Left ventricle myocardium inferior (tissue), 1 donor: ENCODE data around the gene NDNF. TPM values are rescaled to one million over a fixed set of nuclear protein-coding genes. Genes with fewer than 3 reads are reported as not detected.

Source experiments
- DNase-seq: peaks from one replicate; pipeline ENCODE4 v3.0.0-alpha.2; 2020
- H3K27ac ChIP-seq: fragments of 200-600 bp; replicated peaks from 2 replicates; pipeline ENCODE4 v1.8.0; 2021
- H3K27me3 ChIP-seq: fragments of 200-600 bp; 2 replicates; pipeline ENCODE4 v1.8.0; 2021; ENCODE audit warnings: low read depth
- H3K36me3 ChIP-seq: fragments of 200-600 bp; 2 replicates; pipeline ENCODE4 v1.8.0; 2021
- H3K4me1 ChIP-seq: fragments of 200-600 bp; 2 replicates; pipeline ENCODE4 v1.8.0; 2021
- H3K4me3 ChIP-seq: fragments of 200-600 bp; 2 replicates; pipeline ENCODE4 v1.8.0; 2021; ENCODE audit warnings: mild to moderate bottlenecking, moderate library complexity
- H3K9me3 ChIP-seq: fragments of 200-600 bp; replicated peaks from 2 replicates; pipeline ENCODE4 v1.8.0; 2021
- intact Hi-C: fragments of 100-400 bp; cut with micrococcal nuclease; formaldehyde crosslinking; loops from one replicate; pipeline ENCODE4 v1.11.0; 2022
- total RNA-seq: library from RNA; stranded (reverse); fragmentation: NEBNext Ultra II Directional; extraction: Animal tissue kit (Norgen Biotek cat#: 25700); gene quantifications from one replicate; pipeline ENCODE4 v1.2.1, GENCODE V29; 2021
- TF ChIP-seq, protein P1 (sequence below): fragments of 200-600 bp; IDR thresholded peaks from 2 replicates; pipeline ENCODE4 v1.8.0; 2021; ENCODE audit warnings: antibody characterized with exemption, mild to moderate bottlenecking, borderline replicate concordance
- donor health status: DM: no; HTN: yes; CAD: no; lungs with severe emphysema.

NDNF gene
- total RNA-seq, 1 donor from 2014 or later, result 6.8 TPM

DNA sequence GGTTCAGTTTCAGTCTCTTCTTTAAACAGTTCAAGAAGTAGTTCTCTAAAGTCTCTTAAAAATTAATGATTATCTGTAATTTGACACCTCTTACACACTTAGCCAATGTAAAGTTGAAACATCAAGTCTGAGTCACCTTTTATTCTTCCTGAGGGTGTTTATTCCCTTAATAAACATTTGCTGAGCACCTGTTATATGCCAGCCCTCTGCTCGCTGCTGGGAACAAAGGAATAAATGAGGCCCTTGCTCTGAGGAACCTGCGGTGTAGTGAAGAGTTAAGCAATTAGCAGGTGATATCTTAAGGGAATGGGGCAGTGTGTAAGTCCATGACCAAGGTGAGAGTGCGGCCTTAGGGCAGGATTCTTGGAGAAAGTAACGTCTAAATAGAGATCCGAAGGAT is 5.2 kb upstream of the NDNF start:
- H3K36me3 ChIP-seq, result no peaks in the 10 kb centered on the region
- H3K4me1 ChIP-seq, result peaks cover 8% of the 10 kb centered on the region
- TF ChIP-seq, protein P1, sequence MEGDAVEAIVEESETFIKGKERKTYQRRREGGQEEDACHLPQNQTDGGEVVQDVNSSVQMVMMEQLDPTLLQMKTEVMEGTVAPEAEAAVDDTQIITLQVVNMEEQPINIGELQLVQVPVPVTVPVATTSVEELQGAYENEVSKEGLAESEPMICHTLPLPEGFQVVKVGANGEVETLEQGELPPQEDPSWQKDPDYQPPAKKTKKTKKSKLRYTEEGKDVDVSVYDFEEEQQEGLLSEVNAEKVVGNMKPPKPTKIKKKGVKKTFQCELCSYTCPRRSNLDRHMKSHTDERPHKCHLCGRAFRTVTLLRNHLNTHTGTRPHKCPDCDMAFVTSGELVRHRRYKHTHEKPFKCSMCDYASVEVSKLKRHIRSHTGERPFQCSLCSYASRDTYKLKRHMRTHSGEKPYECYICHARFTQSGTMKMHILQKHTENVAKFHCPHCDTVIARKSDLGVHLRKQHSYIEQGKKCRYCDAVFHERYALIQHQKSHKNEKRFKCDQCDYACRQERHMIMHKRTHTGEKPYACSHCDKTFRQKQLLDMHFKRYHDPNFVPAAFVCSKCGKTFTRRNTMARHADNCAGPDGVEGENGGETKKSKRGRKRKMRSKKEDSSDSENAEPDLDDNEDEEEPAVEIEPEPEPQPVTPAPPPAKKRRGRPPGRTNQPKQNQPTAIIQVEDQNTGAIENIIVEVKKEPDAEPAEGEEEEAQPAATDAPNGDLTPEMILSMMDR, result no peak
- peaks cover 14% of the 10 kb centered on the region for H3K27me3 ChIP-seq
- peaks cover 5% of the 10 kb centered on the region for H3K9me3 ChIP-seq
- intact Hi-C loops, result no loop called here
- no peak overlapping the region for H3K4me3 ChIP-seq
- no peak overlapping the region for H3K27ac ChIP-seq
- no peak for DNase-seq

- Histone ChIP-seq H3K36me3 (no peaks in the 10 kb centered on the region), H3K4me3 (no peak overlapping the region), H3K27ac (no peak overlapping the region), H3K4me1 (peaks cover 16% of the 10 kb centered on the region), H3K27me3 (peaks cover 18% of the 10 kb centered on the region), H3K9me3 (peaks cover 5% of the 10 kb centered on the region)
- intact Hi-C loops, result no loop called here
- DNase-seq, result no peak
- TF ChIP-seq, protein P1, result no peak
Measured at GRCh38 chr4:121076416-121076815, 4.1 kb upstream of the NDNF start.

- DNase-seq, result no peak
- TF ChIP-seq, protein P1, result no peak
- Histone ChIP-seq H3K27me3 (peaks cover 14% of the 10 kb centered on the region), H3K27ac (no peak overlapping the region), H3K4me1 (peaks cover 24% of the 10 kb centered on the region), H3K4me3 (no peak overlapping the region), H3K9me3 (no peaks in the 10 kb centered on the region), H3K36me3 (no peaks in the 10 kb centered on the region)
- intact Hi-C loops, result no loop called here
Measured at GRCh38 chr4:121073672-121074381, 1.5 kb upstream of the NDNF start.

DNA sequence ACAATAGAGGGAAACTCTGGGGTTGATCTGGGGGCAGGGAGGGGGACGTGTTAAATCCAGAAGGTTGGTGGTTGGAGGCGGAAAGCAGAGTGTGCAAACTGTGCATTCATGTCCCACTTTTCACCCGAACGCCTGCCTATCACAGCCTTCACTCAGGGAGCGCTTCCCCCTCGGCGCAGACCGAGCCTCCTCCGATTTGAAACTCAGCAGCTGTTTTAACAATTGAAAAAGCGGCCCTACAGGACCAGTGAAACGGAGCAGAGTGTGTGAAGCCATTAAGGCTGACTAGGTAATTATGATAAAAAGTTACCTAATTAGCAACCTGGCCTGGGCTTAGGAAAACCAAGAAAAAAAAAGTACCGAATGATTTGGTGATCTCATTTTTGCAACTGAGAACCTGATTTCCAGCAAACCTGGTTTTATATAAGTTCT is 685 bp upstream of the NDNF start:
- H3K9me3 ChIP-seq, result no peaks in the 10 kb centered on the region
- H3K4me3 ChIP-seq, result peak overlapping the region; percentile 80
- H3K27ac ChIP-seq, result peak overlapping the region; percentile 82
- H3K36me3 ChIP-seq, result no peaks in the 10 kb centered on the region
- intact Hi-C loops, result no loop called here
- TF ChIP-seq, protein P1, result no peak
- H3K4me1 ChIP-seq, result peaks cover 24% of the 10 kb centered on the region
- peak; percentile 19 for DNase-seq
- peaks cover 13% of the 10 kb centered on the region for H3K27me3 ChIP-seq

GRCh38 chr4:121071640-121072223 is 603 bp downstream of the NDNF start:
- peaks cover 11% of the 10 kb centered on the region for H3K27me3 ChIP-seq
- intact Hi-C loops, result no loop called here
- no peaks in the 10 kb centered on the region for H3K36me3 ChIP-seq
- peak overlapping the region; percentile 82 for H3K27ac ChIP-seq
- no peaks in the 10 kb centered on the region for H3K9me3 ChIP-seq
- no peak for DNase-seq
- TF ChIP-seq, protein P1, result no peak
- peaks cover 24% of the 10 kb centered on the region for H3K4me1 ChIP-seq
- H3K4me3 ChIP-seq, result peak overlapping the region; percentile 80
